Muscle layer of colon (tissue), 2 donors: ENCODE data around the gene SRPK2.
"Not testable (repeated sequence)": the region's sequence is repeated elsewhere in the genome, so short reads cannot be mapped to it uniquely, and the experiment has no call there.

Experiments
- H3K27ac ChIP-seq: one replicate; pipeline ENCODE4 v1.7.0; 2013; ENCODE audit warnings: low read depth, mild to moderate bottlenecking, low read length, moderate library complexity
- H3K27me3 ChIP-seq, 2 donors: one replicate each; pipeline ENCODE4 v1.7.0; 2013; ENCODE audit warnings: low read length in 2 of 2, mild to moderate bottlenecking in 2 of 2; ENCODE audit not compliant: insufficient read depth in 2 of 2, control insufficient read depth in 1 of 2
- H3K36me3 ChIP-seq: one replicate; pipeline ENCODE4 v1.7.0; 2013; ENCODE audit warnings: mild to moderate bottlenecking, low read length; ENCODE audit not compliant: insufficient read depth
- H3K4me1 ChIP-seq: one replicate; pipeline ENCODE4 v1.7.0; 2013; ENCODE audit warnings: mild to moderate bottlenecking, low read length; ENCODE audit not compliant: insufficient read depth
- H3K4me3 ChIP-seq, 2 donors: one replicate each; pipeline ENCODE4 v1.7.0; 2013; ENCODE audit warnings: low read length in 2 of 2, low read depth in 1 of 2, mild to moderate bottlenecking in 1 of 2, moderate library complexity in 1 of 2
- H3K9ac ChIP-seq: one replicate; pipeline ENCODE4 v1.7.0; 2013; ENCODE audit warnings: low read length
- H3K9me3 ChIP-seq: one replicate; pipeline ENCODE4 v1.7.0; 2013; ENCODE audit warnings: mild to moderate bottlenecking, low read length
- donor health status: abdominal sarcoma.
- donor health status: Adenocarcinoma of cecum.

Gene SRPK2

DNA sequence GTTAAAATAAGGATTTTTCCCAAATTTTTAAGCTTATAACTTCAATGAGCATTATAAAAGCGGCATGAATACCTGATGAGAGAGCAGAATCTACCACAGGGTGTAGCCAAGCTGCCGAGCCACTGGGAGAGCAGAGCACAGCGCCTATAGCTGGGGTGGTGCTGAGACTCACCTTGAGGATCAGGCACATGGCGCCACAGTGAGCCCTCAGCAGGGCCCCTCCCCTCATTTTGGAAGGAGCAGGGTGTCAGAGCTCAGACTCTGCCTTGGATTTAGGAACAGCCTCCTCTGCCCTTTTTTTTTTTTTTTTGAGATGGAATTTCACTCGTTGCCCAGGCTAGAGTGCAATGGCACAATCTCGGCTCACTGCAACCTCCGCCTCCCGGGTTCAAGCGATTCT, 118.6 kb downstream of the SRPK2 start:
- H3K36me3 ChIP-seq: no peaks in the 10 kb centered on the region
- no peaks in the 10 kb centered on the region for H3K9me3 ChIP-seq
- peaks cover 11% of the 10 kb centered on the region for H3K4me1 ChIP-seq
- peak overlapping the region; percentile 84 for H3K27ac ChIP-seq
- H3K9ac ChIP-seq: no peak overlapping the region
- H3K27me3 ChIP-seq: no peaks in the 10 kb centered on the region
- no peak overlapping the region for H3K4me3 ChIP-seq

DNA sequence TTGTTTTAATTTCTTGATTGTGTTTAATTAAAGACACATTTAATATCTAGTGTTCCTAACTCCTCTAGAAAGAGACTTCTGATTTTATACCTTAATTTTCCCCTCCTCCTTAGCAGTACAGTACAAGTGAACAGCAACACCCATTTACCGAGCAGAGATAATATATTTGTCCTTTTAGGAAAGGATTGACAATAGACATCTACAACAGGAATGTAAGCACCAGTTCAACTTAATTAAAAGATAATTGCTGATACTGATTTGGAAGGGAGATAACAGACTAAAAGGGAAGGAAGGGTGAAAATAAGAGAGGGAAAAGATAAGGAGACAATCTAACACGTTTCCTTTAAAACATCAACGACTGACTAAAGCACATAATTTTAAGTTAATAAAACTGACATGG, 119.3 kb downstream of the SRPK2 start:
- Histone ChIP-seq H3K27ac (peak overlapping the region; percentile 84), H3K36me3 (no peaks in the 10 kb centered on the region), H3K9me3 (no peaks in the 10 kb centered on the region), H3K27me3 (no peaks in the 10 kb centered on the region), H3K4me3 (peak overlapping the region; percentile 7 to 66), H3K4me1 (peaks cover 11% of the 10 kb centered on the region), H3K9ac (peak overlapping the region; percentile 66)

DNA sequence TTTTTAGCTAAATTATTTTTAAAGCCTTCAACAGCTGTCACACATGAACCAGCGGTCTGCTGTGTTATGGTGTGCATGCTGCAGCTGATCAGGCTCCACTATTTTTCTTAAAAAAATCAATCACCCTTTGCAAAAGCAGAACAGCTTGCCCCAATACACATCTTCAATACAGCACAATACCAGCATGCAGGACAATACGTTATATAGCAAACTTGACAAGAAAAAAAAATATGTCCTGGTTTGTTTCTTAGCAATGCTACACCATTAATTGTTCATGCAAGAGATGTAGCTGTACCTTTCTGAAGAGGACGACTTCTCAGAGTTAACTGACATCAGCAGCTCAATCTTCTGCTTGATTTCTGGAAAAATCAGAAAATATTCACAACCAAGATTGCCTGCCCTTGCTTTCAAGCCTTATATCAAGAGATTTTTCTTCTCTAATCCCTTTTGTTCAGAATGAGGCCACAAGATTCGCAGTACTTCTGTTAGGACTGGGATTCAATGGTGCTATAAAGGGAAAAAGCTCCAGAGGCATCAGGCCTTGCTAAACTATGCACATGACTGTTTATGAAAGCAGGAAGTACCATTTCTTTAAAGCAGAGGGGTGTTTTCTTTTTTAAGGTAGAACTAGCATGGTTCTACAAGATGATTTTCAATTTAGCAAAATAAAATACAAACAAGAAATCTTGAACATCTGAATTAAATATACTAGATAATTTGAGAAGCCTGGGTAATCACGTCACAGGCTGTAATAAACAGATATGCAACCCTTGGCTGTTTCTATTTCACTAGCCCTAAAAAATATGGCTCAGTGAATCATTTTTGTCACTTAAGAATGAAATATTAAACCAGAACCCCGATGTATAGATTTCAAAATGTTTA, 120.0 kb downstream of the SRPK2 start:
- H3K4me3 ChIP-seq: peak overlapping the region; percentile 24 to 66
- H3K4me1 ChIP-seq: peaks cover 11% of the 10 kb centered on the region
- peak overlapping the region; percentile 66 for H3K9ac ChIP-seq
- no peaks in the 10 kb centered on the region for H3K27me3 ChIP-seq
- H3K9me3 ChIP-seq: no peaks in the 10 kb centered on the region
- H3K36me3 ChIP-seq: no peaks in the 10 kb centered on the region
- peak overlapping the region; percentile 84 for H3K27ac ChIP-seq

GRCh38 chr7:105268056-105268455, 120.7 kb downstream of the SRPK2 start:
- H3K4me3 ChIP-seq: peak overlapping the region; percentile 24 to 66
- no peaks in the 10 kb centered on the region for H3K9me3 ChIP-seq
- H3K9ac ChIP-seq: peak overlapping the region; percentile 66

DNA sequence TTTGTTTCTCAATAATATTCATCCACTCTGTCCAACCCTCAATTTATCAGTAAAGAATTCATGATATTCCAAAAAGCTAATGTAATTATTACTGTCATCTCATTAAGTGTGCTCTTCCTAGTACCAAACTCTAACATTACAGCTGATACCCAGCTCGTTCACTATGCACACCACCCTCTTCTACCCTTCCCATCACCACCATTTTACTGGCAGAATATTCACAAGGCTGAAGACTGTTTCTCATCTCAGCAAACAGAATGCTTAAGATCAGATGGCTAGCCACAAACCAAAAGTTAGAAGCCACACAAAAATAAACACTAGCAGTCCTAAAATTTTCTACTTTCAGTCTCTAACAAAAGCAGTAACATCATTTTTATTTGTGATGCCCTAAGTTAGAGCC, 121.5 kb downstream of the SRPK2 start:
- Histone ChIP-seq H3K27ac (no peak overlapping the region), H3K27me3 (no peaks in the 10 kb centered on the region), H3K4me3 (peak overlapping the region in 1 of 2 donors; percentile 33), H3K9me3 (no peaks in the 10 kb centered on the region), H3K36me3 (no peaks in the 10 kb centered on the region), H3K4me1 (peaks cover 11% of the 10 kb centered on the region), H3K9ac (no peak overlapping the region)

More at GRCh38 chr7:105268056-105268455, 120.7 kb downstream of the SRPK2 start:
- no peaks in the 10 kb centered on the region for H3K36me3 ChIP-seq
- H3K4me1 ChIP-seq: peaks cover 11% of the 10 kb centered on the region
- peak overlapping the region; percentile 84 for H3K27ac ChIP-seq
- no peaks in the 10 kb centered on the region for H3K27me3 ChIP-seq

- no peak overlapping the region for H3K27ac ChIP-seq
- no peaks in the 10 kb centered on the region for H3K36me3 ChIP-seq
- no peaks in the 10 kb centered on the region for H3K9me3 ChIP-seq
- peaks cover 17% of the 10 kb centered on the region for H3K4me1 ChIP-seq
- H3K27me3 ChIP-seq: no peaks in the 10 kb centered on the region
- H3K4me3 ChIP-seq: no peak overlapping the region
- no peak overlapping the region for H3K9ac ChIP-seq
These were observed 124.0 kb downstream of the SRPK2 start for GRCh38 chr7:105264707-105265106.

- H3K9ac ChIP-seq: no peak overlapping the region
- no peaks in the 10 kb centered on the region for H3K9me3 ChIP-seq
- no peak overlapping the region for H3K4me3 ChIP-seq
- no peaks in the 10 kb centered on the region for H3K36me3 ChIP-seq
- no peaks in the 10 kb centered on the region for H3K27me3 ChIP-seq
- peaks cover 13% of the 10 kb centered on the region for H3K4me1 ChIP-seq
- no peak overlapping the region for H3K27ac ChIP-seq
These were observed 127.0 kb downstream of the SRPK2 start for GRCh38 chr7:105261689-105262088.

DNA sequence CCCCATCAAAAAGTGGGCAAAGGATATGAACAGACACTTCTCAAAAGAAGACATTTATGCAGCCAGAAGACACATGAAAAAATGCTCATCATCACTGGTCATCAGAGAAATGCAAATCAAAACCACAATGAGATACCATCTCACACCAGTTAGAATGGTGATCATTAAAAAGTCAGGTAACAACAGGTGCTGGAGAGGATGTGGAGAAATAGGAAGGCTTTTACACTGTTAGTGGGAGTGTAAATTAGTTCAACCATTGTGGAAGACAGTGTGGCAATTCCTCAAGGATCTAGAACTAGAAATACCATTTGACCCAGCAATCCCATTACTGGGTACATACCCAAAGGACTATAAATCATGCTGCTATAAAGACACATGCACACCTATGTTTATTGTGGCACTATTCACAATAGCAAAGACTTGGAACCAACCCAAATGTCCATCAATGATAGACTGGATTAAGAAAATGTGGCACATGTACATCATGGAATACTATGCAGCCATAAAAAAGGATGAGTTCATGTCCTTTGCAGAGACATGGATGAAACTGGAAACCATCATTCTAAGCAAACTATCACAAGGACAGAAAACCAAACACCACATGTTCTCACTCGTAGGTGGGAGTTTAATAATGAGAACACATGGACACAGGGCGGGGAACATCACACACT, 128.4 kb downstream of the SRPK2 start:
- H3K9me3 ChIP-seq, H3K4me3 ChIP-seq, H3K36me3 ChIP-seq, H3K4me1 ChIP-seq, H3K27ac ChIP-seq, H3K27me3 ChIP-seq, H3K9ac ChIP-seq: not testable (repeated sequence)

DNA sequence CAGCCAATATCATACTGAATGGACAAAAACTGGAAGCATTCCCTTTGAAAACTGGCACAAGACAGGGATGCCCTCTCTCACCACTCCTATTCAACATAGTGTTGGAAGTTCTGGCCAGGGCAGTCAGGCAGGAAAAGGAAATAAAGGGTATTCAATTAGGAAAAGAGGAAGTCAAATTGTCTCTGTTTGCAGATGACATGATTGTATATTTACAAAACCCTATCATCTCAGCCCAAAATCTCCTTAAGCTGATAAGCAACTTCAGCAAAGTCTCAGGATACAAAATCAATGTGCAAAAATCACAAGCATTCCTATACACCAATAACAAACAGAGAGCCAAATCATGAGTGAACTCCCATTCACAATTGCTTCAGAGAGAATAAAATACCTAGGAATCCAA, 129.8 kb downstream of the SRPK2 start:
- not testable (repeated sequence) for H3K4me1 ChIP-seq, H3K27me3 ChIP-seq, H3K36me3 ChIP-seq, H3K9ac ChIP-seq, H3K27ac ChIP-seq, H3K9me3 ChIP-seq, H3K4me3 ChIP-seq

DNA sequence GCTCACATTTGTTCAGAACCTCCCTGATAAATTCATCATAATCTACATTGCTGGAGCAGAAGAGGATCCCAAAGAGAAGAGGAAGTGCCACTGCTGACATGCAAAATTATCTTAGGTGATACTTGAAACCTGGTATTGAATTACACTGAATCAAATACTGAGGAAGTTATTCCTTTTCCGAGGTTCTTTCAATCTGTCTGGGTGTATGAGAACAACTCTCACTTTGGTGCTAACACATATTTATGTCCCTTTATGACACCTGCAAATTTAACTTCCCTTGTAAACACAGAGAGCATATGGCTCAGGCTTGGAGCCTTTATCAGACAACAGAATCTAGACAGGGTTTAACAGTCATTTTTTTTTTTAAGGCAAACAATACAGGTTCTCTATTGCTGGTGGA, 131.4 kb downstream of the SRPK2 start:
- Histone ChIP-seq H3K9ac (no peak overlapping the region), H3K27me3 (no peaks in the 10 kb centered on the region), H3K4me1 (peaks cover 6% of the 10 kb centered on the region), H3K9me3 (no peaks in the 10 kb centered on the region), H3K27ac (no peak overlapping the region), H3K36me3 (no peaks in the 10 kb centered on the region), H3K4me3 (no peak overlapping the region)

- no peak overlapping the region for H3K9ac ChIP-seq
- no peaks in the 10 kb centered on the region for H3K36me3 ChIP-seq
- peaks cover 2% of the 10 kb centered on the region for H3K4me1 ChIP-seq
- no peaks in the 10 kb centered on the region for H3K9me3 ChIP-seq
- H3K27me3 ChIP-seq: no peaks in the 10 kb centered on the region
- H3K4me3 ChIP-seq: no peak overlapping the region
- no peak overlapping the region for H3K27ac ChIP-seq
These were observed 131.9 kb downstream of the SRPK2 start for GRCh38 chr7:105256761-105257231.
